Psoas muscle (tissue), 8 donors: ENCODE results near the gene FOXP1. TPM values are rescaled to one million over a fixed set of nuclear protein-coding genes. Genes with fewer than 3 reads are reported as not detected.

Source experiments
- ATAC-seq, 4 donors: fragments of 200-7000 bp; cut with Tn5 transposase; one replicate each; pipeline ENCODE4 v1.9.1; 2020; ENCODE audit warnings: moderate library complexity in 3 of 4, mild to moderate bottlenecking in 2 of 4
- DNase-seq, 2 donors: peaks; one replicate each; pipeline ENCODE4 v3.0.0-alpha.2; 2020
- H3K27ac ChIP-seq: fragments of 200-600 bp; one replicate; pipeline ENCODE4 v1.8.0; 2022
- H3K27me3 ChIP-seq, 3 donors: fragments of 200-600 bp in 1 of 3; one replicate each; pipeline versions ENCODE4 v1.6.1 to v1.8.0; 2013 to 2022; ENCODE audit warnings: low read length in 2 of 3, mild to moderate bottlenecking in 2 of 3, moderate library complexity in 1 of 3; ENCODE audit not compliant: insufficient read depth in 3 of 3
- H3K36me3 ChIP-seq, 2 donors: fragments of 200-600 bp in 1 of 2; one replicate each; pipeline versions ENCODE4 v1.6.1 to v1.8.0; 2013 to 2022; ENCODE audit warnings: low read depth in 1 of 2, mild to moderate bottlenecking in 1 of 2, moderate library complexity in 1 of 2; ENCODE audit not compliant: insufficient read depth in 1 of 2
- H3K4me1 ChIP-seq: fragments of 200-600 bp; one replicate; pipeline ENCODE4 v1.8.0; 2022
- H3K4me3 ChIP-seq: fragments of 200-600 bp; one replicate; pipeline ENCODE4 v1.8.0; 2022; ENCODE audit warnings: mild to moderate bottlenecking
- H3K9me3 ChIP-seq: fragments of 200-600 bp; one replicate; pipeline ENCODE4 v1.8.0; 2022
- WGBS, 3 donors: extraction: QIAGEN DNeasy Blood & Tissue Kit; methylation state at CpG; one replicate each; pipeline versions ENCODE4 v1.1.6 to v1.1.7; 2013; 5-methylcytosine and 5-hydroxymethylcytosine counted together
- intact Hi-C, 2 donors: fragments of 100-400 bp; cut with DNase I; formaldehyde crosslinking; loops; one replicate each; pipeline versions ENCODE4 v1.11.0 to v1.14.2; 2022
- polyA plus RNA-seq, 3 donors: library from polyadenylated mRNA; stranded (reverse); fragments of 200-250 nt; gene quantifications; one replicate each; pipeline ENCODE4 v1.2.3, GENCODE V29; 2013
- total RNA-seq, 4 donors: library from RNA; stranded (reverse); fragmentation: NEBNext Ultra II Directional in 2 of 4; extraction: Animal tissue kit (Norgen Biotek cat#: 25700) in 2 of 4; gene quantifications; one replicate each; pipeline versions ENCODE4 v1.2.1 to v1.2.4, GENCODE V29; 2021 to 2023
- TF ChIP-seq, protein P1 (sequence below): fragments of 200-600 bp; IDR thresholded peaks from one replicate; pipeline ENCODE4 v1.8.0; 2022; ENCODE audit warnings: antibody characterized with exemption
- donor health status: healthy with polysubstance abuse.
- donor health status: DM: no; HTN: no; CAD: no; lungs with moderate emphysema.
- donor health status: Bipolar disorder and iron deficiency.
- donor health status: healthy.
- donor health status: DM: yes; HTN: yes; CAD: no.
- donor health status: DM: no; HTN: no; CAD: no.
- donor health status: DM: no; HTN: no; CAD: no.
- donor health status: DM: yes; HTN: yes; CAD: no.

FOXP1 gene
- total and polyA plus RNA-seq, 7 donors: 2.6 to 26.4 (median 15.4) TPM

GRCh38 chr3:71465371-71466036 is 118.0 kb downstream of the FOXP1 start:
- Histone ChIP-seq H3K27ac (no peak overlapping the region), H3K27me3 (no peaks in the 10 kb centered on the region), H3K36me3 (no peaks in the 10 kb centered on the region), H3K4me3 (no peak overlapping the region), H3K9me3 (no peaks in the 10 kb centered on the region), H3K4me1 (peaks cover 4% of the 10 kb centered on the region)
- no peak for ATAC-seq
- 85 to 92% (median 90%) methylated on average over 13 of the region's 13 CpGs for WGBS, 3 donors
- TF ChIP-seq, protein P1, sequence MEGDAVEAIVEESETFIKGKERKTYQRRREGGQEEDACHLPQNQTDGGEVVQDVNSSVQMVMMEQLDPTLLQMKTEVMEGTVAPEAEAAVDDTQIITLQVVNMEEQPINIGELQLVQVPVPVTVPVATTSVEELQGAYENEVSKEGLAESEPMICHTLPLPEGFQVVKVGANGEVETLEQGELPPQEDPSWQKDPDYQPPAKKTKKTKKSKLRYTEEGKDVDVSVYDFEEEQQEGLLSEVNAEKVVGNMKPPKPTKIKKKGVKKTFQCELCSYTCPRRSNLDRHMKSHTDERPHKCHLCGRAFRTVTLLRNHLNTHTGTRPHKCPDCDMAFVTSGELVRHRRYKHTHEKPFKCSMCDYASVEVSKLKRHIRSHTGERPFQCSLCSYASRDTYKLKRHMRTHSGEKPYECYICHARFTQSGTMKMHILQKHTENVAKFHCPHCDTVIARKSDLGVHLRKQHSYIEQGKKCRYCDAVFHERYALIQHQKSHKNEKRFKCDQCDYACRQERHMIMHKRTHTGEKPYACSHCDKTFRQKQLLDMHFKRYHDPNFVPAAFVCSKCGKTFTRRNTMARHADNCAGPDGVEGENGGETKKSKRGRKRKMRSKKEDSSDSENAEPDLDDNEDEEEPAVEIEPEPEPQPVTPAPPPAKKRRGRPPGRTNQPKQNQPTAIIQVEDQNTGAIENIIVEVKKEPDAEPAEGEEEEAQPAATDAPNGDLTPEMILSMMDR: no peak
- intact Hi-C loops: no loop called here
- no peak for DNase-seq

DNA sequence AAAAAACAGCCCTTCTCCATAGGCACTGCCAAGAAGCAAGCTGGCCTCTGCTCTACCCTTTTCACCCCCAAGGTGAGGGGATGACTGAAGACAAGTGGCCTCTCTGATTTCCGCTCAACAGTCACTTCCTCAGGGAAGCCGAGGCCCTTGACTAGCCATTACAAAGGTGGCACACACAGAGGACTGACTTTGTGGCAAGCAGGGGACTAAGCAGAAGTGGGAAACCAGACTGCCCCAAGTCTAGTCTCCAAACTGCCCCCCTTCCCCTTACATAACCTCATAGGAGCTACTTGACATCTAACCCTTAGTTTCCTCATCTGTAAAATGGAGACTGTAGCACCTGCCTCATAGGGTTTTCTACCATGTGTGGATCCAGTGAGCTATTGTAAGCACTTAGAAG is 118.9 kb downstream of the FOXP1 start:
- H3K4me1 ChIP-seq: peaks cover 4% of the 10 kb centered on the region
- no peaks in the 10 kb centered on the region for H3K36me3 ChIP-seq
- H3K4me3 ChIP-seq: no peak overlapping the region
- no peak overlapping the region for H3K27ac ChIP-seq
- 62 to 100% (median 96%) methylated on average over 2 of the region's 2 CpGs for WGBS, 3 donors
- DNase-seq: no peak
- intact Hi-C loops: no loop called here
- no peaks in the 10 kb centered on the region for H3K9me3 ChIP-seq
- ATAC-seq: no peak
- H3K27me3 ChIP-seq: no peaks in the 10 kb centered on the region
- TF ChIP-seq, protein P1: no peak

DNA sequence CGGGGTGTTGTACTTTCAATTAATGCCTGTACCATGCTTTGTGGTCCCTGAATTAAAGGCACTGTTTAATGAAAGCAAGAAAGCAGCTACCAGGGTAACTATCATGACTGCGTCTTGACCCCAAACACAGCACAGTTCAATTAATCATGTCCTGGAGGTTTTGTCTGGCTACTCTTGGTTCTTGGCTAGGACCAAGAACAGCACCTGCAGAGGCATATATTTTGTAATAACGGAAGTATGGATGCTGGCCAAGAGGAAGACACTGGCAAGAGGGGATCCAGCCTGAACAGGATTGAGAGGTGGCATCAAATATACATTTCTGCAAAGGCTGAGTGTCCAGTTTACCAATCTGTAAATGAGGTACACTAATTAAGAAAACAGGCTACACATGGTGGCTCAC is 119.9 kb downstream of the FOXP1 start:
- TF ChIP-seq, protein P1: no peak
- intact Hi-C loops: no loop called here
- DNase-seq: no peak
- H3K27me3 ChIP-seq: no peaks in the 10 kb centered on the region
- 64 to 71% (median 69%) methylated on average over 3 of the region's 3 CpGs for WGBS, 3 donors
- H3K36me3 ChIP-seq: no peaks in the 10 kb centered on the region
- no peaks in the 10 kb centered on the region for H3K9me3 ChIP-seq
- H3K4me1 ChIP-seq: peaks cover 4% of the 10 kb centered on the region
- H3K27ac ChIP-seq: no peak overlapping the region
- H3K4me3 ChIP-seq: no peak overlapping the region
- no peak for ATAC-seq

GRCh38 chr3:71462586-71462985 is 120.9 kb downstream of the FOXP1 start:
- H3K36me3 ChIP-seq: no peaks in the 10 kb centered on the region
- 92 to 95% (median 94%) methylated on average over 7 of the region's 7 CpGs for WGBS, 3 donors
- ATAC-seq (no peak), DNase-seq (no peak)
- peaks cover 4% of the 10 kb centered on the region for H3K4me1 ChIP-seq
- no peak overlapping the region for H3K4me3 ChIP-seq
- no peaks in the 10 kb centered on the region for H3K9me3 ChIP-seq
- TF ChIP-seq, protein P1: no peak
- intact Hi-C loops: no loop called here
- no peak overlapping the region for H3K27ac ChIP-seq
- H3K27me3 ChIP-seq: no peaks in the 10 kb centered on the region
